ENCODE measurements around the gene VPS50.

Gene VPS50

GRCh38 chr7:93196336-93196735 is 35.8 kb upstream of the VPS50 start:
- Histone ChIP-seq H4K12ac (ENCODE audit: low read depth, low read length) (no peak overlapping the region), H3K4me1 (ENCODE audit: control insufficient read depth in 1 of 2, insufficient read depth in 2 of 2, low read length in 2 of 2) (no peaks in the 10 kb centered on the region), H3K18ac (ENCODE audit: low read length) (no peak overlapping the region), H3K23ac (ENCODE audit: low read length) (no peak overlapping the region), H3K79me1 (ENCODE audit: low read length) (no peaks in the 10 kb centered on the region), H2AFZ (ENCODE audit: insufficient read depth, low read length, poor library complexity) (no peak overlapping the region), H3K4me3 (ENCODE audit: low read depth, low read length) (no peak overlapping the region), H3K4me2 (ENCODE audit: low read length) (no peak overlapping the region), H3K79me2 (ENCODE audit: control insufficient read depth, insufficient read depth, low read length, poor library complexity) (no peaks in the 10 kb centered on the region), H2AK5ac (ENCODE audit: low read length) (no peak overlapping the region), H3K36me3 (ENCODE audit: control insufficient read depth in 1 of 2, insufficient read depth in 2 of 2, low read length in 2 of 2) (no peaks in the 10 kb centered on the region), H3K9ac (ENCODE audit: low read length) (no peak overlapping the region), H2BK120ac (ENCODE audit: insufficient read depth, low read length, poor library complexity) (no peak overlapping the region), H3K4ac (ENCODE audit: low read depth, low read length) (no peak overlapping the region), H3K27me3 (ENCODE audit: insufficient read depth, low read length) (no peaks in the 10 kb centered on the region), H2BK5ac (ENCODE audit: low read depth, low read length, poor library complexity) (no peak overlapping the region), H4K91ac (ENCODE audit: low read depth, low read length) (no peak overlapping the region), H2BK12ac (ENCODE audit: low read length) (no peak overlapping the region), H3K14ac (ENCODE audit: low read length) (no peak overlapping the region), H3K9me3 (ENCODE audit: insufficient read depth, low read depth, low read length) (no peaks in the 10 kb centered on the region), H4K8ac (ENCODE audit: low read depth, low read length) (no peak overlapping the region), H3K27ac (ENCODE audit: low read depth, low read length) (no peak overlapping the region)
- no peak for DNase-seq
- no CpG with 5 or more reads among the region's 2 CpGs for WGBS (ENCODE audit: extremely low coverage, insufficient coverage, insufficient read length)

- Histone ChIP-seq H3K27ac (ENCODE audit: low read depth, low read length) (no peak overlapping the region), H3K4ac (ENCODE audit: low read depth, low read length) (no peak overlapping the region), H4K8ac (ENCODE audit: low read depth, low read length) (no peak overlapping the region), H3K4me1 (ENCODE audit: control insufficient read depth in 1 of 2, insufficient read depth in 2 of 2, low read length in 2 of 2) (no peaks in the 10 kb centered on the region), H3K9me3 (ENCODE audit: insufficient read depth, low read depth, low read length) (no peaks in the 10 kb centered on the region), H2BK12ac (ENCODE audit: low read length) (no peak overlapping the region), H3K4me3 (ENCODE audit: low read depth, low read length) (no peak overlapping the region), H3K36me3 (ENCODE audit: control insufficient read depth in 1 of 2, insufficient read depth in 2 of 2, low read length in 2 of 2) (no peaks in the 10 kb centered on the region), H3K27me3 (ENCODE audit: insufficient read depth, low read length) (no peaks in the 10 kb centered on the region), H2BK120ac (ENCODE audit: insufficient read depth, low read length, poor library complexity) (no peak overlapping the region), H2BK5ac (ENCODE audit: low read depth, low read length, poor library complexity) (no peak overlapping the region), H3K14ac (ENCODE audit: low read length) (no peak overlapping the region), H3K79me1 (ENCODE audit: low read length) (no peaks in the 10 kb centered on the region), H2AFZ (ENCODE audit: insufficient read depth, low read length, poor library complexity) (no peak overlapping the region), H3K18ac (ENCODE audit: low read length) (no peak overlapping the region), H4K12ac (ENCODE audit: low read depth, low read length) (no peak overlapping the region), H4K91ac (ENCODE audit: low read depth, low read length) (no peak overlapping the region), H3K79me2 (ENCODE audit: control insufficient read depth, insufficient read depth, low read length, poor library complexity) (no peaks in the 10 kb centered on the region), H2AK5ac (ENCODE audit: low read length) (no peak overlapping the region), H3K9ac (ENCODE audit: low read length) (no peak overlapping the region), H3K23ac (ENCODE audit: low read length) (no peak overlapping the region), H3K4me2 (ENCODE audit: low read length) (no peak overlapping the region)
- no peak for DNase-seq
Measured at GRCh38 chr7:93198472-93198871, 33.7 kb upstream of the VPS50 start.

GRCh38 chr7:93202594-93203250 is 29.4 kb upstream of the VPS50 start:
- no peak overlapping the region for H2AK5ac ChIP-seq (ENCODE audit: low read length)
- no peak for DNase-seq

GRCh38 chr7:93203496-93203895 is 28.7 kb upstream of the VPS50 start:
- Histone ChIP-seq H3K9me3 (ENCODE audit: insufficient read depth, low read depth, low read length) (no peaks in the 10 kb centered on the region), H3K4me1 (ENCODE audit: control insufficient read depth in 1 of 2, insufficient read depth in 2 of 2, low read length in 2 of 2) (no peaks in the 10 kb centered on the region), H2BK12ac (ENCODE audit: low read length) (no peak overlapping the region), H2BK5ac (ENCODE audit: low read depth, low read length, poor library complexity) (no peak overlapping the region), H3K14ac (ENCODE audit: low read length) (no peak overlapping the region), H4K12ac (ENCODE audit: low read depth, low read length) (no peak overlapping the region), H3K27me3 (ENCODE audit: insufficient read depth, low read length) (no peaks in the 10 kb centered on the region), H2AK5ac (ENCODE audit: low read length) (no peak overlapping the region), H3K4me2 (ENCODE audit: low read length) (no peak overlapping the region), H3K9ac (ENCODE audit: low read length) (no peak overlapping the region), H3K27ac (ENCODE audit: low read depth, low read length) (no peak overlapping the region), H3K23ac (ENCODE audit: low read length) (no peak overlapping the region), H3K79me1 (ENCODE audit: low read length) (no peaks in the 10 kb centered on the region), H4K8ac (ENCODE audit: low read depth, low read length) (no peak overlapping the region), H3K4me3 (ENCODE audit: low read depth, low read length) (no peak overlapping the region), H3K79me2 (ENCODE audit: control insufficient read depth, insufficient read depth, low read length, poor library complexity) (no peaks in the 10 kb centered on the region), H2AFZ (ENCODE audit: insufficient read depth, low read length, poor library complexity) (no peak overlapping the region), H3K18ac (ENCODE audit: low read length) (no peak overlapping the region), H3K36me3 (ENCODE audit: control insufficient read depth in 1 of 2, insufficient read depth in 2 of 2, low read length in 2 of 2) (no peaks in the 10 kb centered on the region), H4K91ac (ENCODE audit: low read depth, low read length) (no peak overlapping the region), H3K4ac (ENCODE audit: low read depth, low read length) (no peak overlapping the region), H2BK120ac (ENCODE audit: insufficient read depth, low read length, poor library complexity) (no peak overlapping the region)
- no peak for DNase-seq
- no CpG with 5 or more reads among the region's 3 CpGs for WGBS (ENCODE audit: extremely low coverage, insufficient coverage, insufficient read length)

More at GRCh38 chr7:93202594-93203250, 29.4 kb upstream of the VPS50 start:
- Histone ChIP-seq H3K79me2 (ENCODE audit: control insufficient read depth, insufficient read depth, low read length, poor library complexity) (no peaks in the 10 kb centered on the region), H2BK12ac (ENCODE audit: low read length) (no peak overlapping the region), H4K91ac (ENCODE audit: low read depth, low read length) (no peak overlapping the region), H4K12ac (ENCODE audit: low read depth, low read length) (no peak overlapping the region), H3K18ac (ENCODE audit: low read length) (no peak overlapping the region), H3K14ac (ENCODE audit: low read length) (no peak overlapping the region), H3K27ac (ENCODE audit: low read depth, low read length) (no peak overlapping the region), H3K9ac (ENCODE audit: low read length) (no peak overlapping the region), H3K4me1 (ENCODE audit: control insufficient read depth in 1 of 2, insufficient read depth in 2 of 2, low read length in 2 of 2) (no peaks in the 10 kb centered on the region), H3K9me3 (ENCODE audit: insufficient read depth, low read depth, low read length) (no peaks in the 10 kb centered on the region), H3K4me3 (ENCODE audit: low read depth, low read length) (no peak overlapping the region), H3K36me3 (ENCODE audit: control insufficient read depth in 1 of 2, insufficient read depth in 2 of 2, low read length in 2 of 2) (no peaks in the 10 kb centered on the region), H3K4me2 (ENCODE audit: low read length) (no peak overlapping the region), H3K4ac (ENCODE audit: low read depth, low read length) (no peak overlapping the region), H4K8ac (ENCODE audit: low read depth, low read length) (no peak overlapping the region), H2BK5ac (ENCODE audit: low read depth, low read length, poor library complexity) (no peak overlapping the region), H3K23ac (ENCODE audit: low read length) (no peak overlapping the region), H3K27me3 (ENCODE audit: insufficient read depth, low read length) (no peaks in the 10 kb centered on the region), H2AFZ (ENCODE audit: insufficient read depth, low read length, poor library complexity) (no peak overlapping the region), H2BK120ac (ENCODE audit: insufficient read depth, low read length, poor library complexity) (no peak overlapping the region), H3K79me1 (ENCODE audit: low read length) (no peaks in the 10 kb centered on the region)
- WGBS (ENCODE audit: extremely low coverage, insufficient coverage, insufficient read length), result no CpG with 5 or more reads among the region's 5 CpGs
